HL-60 (cell line): ENCODE measurements around the gene TRAF4.
"Not testable (repeated sequence)": the region's sequence is repeated elsewhere in the genome, so short reads cannot be mapped to it uniquely, and the experiment has no call there.

ENCODE experiments used
- DNase-seq, 2 experiments: peaks; one replicate each; pipeline ENCODE4 v3.0.0-alpha.2; 2010 to 2020; ENCODE audit warnings: low read depth in 1 of 2, low spot score in 1 of 2
- H3K27ac ChIP-seq: fragments of 250-450 bp; sonication (Bioruptor Pico); replicated peaks from 2 replicates; pipeline ENCODE4 v1.5.1; 2020; ENCODE audit warnings: mild to moderate bottlenecking, moderate library complexity
- H3K27me3 ChIP-seq: fragments of 250-450 bp; sonication (Bioruptor Pico); 2 replicates; pipeline ENCODE4 v1.5.1; 2021; ENCODE audit warnings: mild to moderate bottlenecking, moderate library complexity; ENCODE audit not compliant: insufficient read depth, poor library complexity, severe bottlenecking
- H3K4me3 ChIP-seq: replicated peaks from 2 replicates; pipeline ENCODE4 v1.5.1; 2011; ENCODE audit warnings: mild to moderate bottlenecking, control low read depth, low read length; ENCODE audit not compliant: insufficient read depth
- GABPA ChIP-seq: IDR thresholded peaks from 2 replicates; pipeline ENCODE4 v1.6.1; 2012; ENCODE audit warnings: low read depth
- POLR2AphosphoS5 ChIP-seq: IDR thresholded peaks from 2 replicates; pipeline ENCODE4 v1.6.1; 2012; ENCODE audit warnings: low read depth
- SPI1 ChIP-seq: IDR thresholded peaks from 2 replicates; pipeline ENCODE4 v1.6.1; 2012; ENCODE audit warnings: low read depth, mild to moderate bottlenecking, borderline replicate concordance
- TF ChIP-seq, protein P1 (sequence below): IDR thresholded peaks from one replicate; pipeline ENCODE4 v1.5.1; 2011; ENCODE audit warnings: low read length, control low read depth, inconsistent platforms; ENCODE audit not compliant: insufficient read depth
- TF ChIP-seq, protein P2 (sequence below): IDR thresholded peaks from 2 replicates; pipeline ENCODE4 v1.6.1; 2012; ENCODE audit warnings: low read depth; ENCODE audit not compliant: insufficient replicate concordance

The TRAF4 gene

DNA sequence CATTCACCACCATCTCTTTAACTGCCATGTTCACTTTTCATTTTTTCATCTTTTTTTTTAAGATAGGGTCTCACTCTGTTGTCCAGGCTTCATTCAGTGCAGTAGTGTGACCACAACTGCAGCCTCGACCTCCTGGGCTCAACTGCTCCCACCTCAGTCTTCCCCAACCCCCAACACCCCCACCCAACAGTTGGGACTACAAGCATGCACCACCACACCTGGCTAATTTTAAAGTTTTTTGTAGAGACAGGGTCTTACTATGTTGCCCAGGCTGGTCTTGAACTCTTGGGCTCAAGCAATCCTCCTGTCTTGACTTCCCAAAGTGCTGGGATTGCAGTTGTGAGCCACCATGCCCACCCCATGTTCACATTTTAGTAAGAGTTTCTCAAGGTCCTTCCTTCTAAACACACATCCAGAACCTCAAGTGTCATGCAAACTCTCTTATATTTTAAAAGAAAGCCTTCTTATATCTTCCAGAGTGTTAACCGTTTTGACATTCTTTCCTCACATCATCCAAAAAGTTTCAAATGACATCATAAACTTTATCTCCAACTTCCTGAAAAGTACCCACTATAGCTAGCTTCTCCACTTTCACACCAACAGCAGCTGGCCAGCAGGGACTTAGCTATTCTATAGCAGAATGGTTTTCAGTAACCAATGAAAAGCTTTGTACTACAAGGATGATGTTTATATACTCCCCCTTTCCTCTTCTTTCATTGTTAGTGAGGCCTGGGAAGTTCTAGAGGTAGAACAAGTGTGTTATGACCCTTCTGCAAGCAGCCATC, 49.3 kb downstream of the TRAF4 start:
- no peaks in the 10 kb centered on the region for H3K27me3 ChIP-seq
- peak overlapping the region; percentile 19; the same call in 1 of the 2 replicates for H3K27ac ChIP-seq
- no peak overlapping the region for H3K4me3 ChIP-seq
- peak; percentile 20; the same call in 1 of the 2 replicates for TF ChIP-seq SPI1
- TF ChIP-seq, protein P1, sequence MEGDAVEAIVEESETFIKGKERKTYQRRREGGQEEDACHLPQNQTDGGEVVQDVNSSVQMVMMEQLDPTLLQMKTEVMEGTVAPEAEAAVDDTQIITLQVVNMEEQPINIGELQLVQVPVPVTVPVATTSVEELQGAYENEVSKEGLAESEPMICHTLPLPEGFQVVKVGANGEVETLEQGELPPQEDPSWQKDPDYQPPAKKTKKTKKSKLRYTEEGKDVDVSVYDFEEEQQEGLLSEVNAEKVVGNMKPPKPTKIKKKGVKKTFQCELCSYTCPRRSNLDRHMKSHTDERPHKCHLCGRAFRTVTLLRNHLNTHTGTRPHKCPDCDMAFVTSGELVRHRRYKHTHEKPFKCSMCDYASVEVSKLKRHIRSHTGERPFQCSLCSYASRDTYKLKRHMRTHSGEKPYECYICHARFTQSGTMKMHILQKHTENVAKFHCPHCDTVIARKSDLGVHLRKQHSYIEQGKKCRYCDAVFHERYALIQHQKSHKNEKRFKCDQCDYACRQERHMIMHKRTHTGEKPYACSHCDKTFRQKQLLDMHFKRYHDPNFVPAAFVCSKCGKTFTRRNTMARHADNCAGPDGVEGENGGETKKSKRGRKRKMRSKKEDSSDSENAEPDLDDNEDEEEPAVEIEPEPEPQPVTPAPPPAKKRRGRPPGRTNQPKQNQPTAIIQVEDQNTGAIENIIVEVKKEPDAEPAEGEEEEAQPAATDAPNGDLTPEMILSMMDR, result no peak
- DNase-seq, result peak in 1 of 2 experiments; percentile 62

DNA sequence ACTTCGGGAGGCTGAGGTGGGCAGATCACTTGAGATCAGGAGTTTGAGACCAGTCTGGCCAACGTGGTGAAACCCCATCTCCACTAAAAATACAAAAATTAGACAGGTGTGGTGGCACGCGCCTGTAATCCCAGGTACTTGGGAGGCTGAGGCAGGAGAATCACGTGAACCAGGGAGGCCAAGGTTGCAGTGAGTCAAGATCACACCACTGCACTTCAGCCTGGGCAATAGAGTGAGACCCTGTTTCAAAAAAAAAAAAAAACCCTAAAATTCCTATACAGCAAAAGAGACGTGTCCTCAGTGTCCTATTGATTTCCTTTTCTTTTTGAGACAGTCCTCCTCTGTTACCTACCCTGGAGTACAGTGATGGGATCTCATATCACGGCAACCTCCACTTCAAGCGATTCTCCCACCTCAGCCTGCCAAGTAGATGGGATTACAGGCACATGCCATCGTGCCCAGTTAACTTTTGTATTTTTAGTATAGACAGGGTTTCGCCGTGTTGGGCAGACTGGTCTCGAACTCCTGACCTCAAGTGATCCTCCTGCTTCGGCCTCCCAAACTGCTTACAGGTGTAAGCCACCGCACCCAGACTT, 51.1 kb downstream of the TRAF4 start:
- not testable (repeated sequence) for DNase-seq, H3K27ac ChIP-seq

DNA sequence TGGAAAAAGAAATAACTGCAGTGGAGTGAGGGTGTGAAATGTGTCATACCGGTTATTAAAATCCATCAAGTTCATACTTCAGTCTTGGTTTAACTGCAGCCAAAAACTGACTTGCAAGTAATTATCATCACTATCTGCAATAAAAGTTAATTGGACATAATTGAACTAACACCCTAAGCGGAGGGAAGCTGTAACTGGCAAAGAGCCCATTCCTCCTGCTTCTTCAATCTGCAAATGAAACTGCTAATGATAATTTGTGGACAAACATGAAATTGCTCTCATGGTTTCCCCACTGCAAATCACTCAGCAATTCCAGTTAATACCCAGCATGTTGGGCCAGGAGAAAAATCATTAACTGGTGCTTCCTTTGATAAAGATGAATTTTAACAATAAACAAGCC, 52.3 kb downstream of the TRAF4 start:
- TF ChIP-seq, protein P1, result no peak
- TF ChIP-seq SPI1 (no peak), GABPA (no peak), POLR2AphosphoS5 (no peak)
- TF ChIP-seq, protein P2, sequence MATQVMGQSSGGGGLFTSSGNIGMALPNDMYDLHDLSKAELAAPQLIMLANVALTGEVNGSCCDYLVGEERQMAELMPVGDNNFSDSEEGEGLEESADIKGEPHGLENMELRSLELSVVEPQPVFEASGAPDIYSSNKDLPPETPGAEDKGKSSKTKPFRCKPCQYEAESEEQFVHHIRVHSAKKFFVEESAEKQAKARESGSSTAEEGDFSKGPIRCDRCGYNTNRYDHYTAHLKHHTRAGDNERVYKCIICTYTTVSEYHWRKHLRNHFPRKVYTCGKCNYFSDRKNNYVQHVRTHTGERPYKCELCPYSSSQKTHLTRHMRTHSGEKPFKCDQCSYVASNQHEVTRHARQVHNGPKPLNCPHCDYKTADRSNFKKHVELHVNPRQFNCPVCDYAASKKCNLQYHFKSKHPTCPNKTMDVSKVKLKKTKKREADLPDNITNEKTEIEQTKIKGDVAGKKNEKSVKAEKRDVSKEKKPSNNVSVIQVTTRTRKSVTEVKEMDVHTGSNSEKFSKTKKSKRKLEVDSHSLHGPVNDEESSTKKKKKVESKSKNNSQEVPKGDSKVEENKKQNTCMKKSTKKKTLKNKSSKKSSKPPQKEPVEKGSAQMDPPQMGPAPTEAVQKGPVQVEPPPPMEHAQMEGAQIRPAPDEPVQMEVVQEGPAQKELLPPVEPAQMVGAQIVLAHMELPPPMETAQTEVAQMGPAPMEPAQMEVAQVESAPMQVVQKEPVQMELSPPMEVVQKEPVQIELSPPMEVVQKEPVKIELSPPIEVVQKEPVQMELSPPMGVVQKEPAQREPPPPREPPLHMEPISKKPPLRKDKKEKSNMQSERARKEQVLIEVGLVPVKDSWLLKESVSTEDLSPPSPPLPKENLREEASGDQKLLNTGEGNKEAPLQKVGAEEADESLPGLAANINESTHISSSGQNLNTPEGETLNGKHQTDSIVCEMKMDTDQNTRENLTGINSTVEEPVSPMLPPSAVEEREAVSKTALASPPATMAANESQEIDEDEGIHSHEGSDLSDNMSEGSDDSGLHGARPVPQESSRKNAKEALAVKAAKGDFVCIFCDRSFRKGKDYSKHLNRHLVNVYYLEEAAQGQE, result no peak
- no peak for DNase-seq
- no peak overlapping the region for H3K27ac ChIP-seq

More for the DNA sequence above, 51.1 kb downstream of the TRAF4 start:
- not testable (repeated sequence) for H3K4me3 ChIP-seq, H3K27me3 ChIP-seq

More for the DNA sequence above, 52.3 kb downstream of the TRAF4 start:
- H3K27me3 ChIP-seq, result no peaks in the 10 kb centered on the region
- no peak overlapping the region for H3K4me3 ChIP-seq
